Liver (tissue), 9 donors: ENCODE results near the gene SRSF8. TPM values are rescaled to one million over a fixed set of nuclear protein-coding genes. Genes with fewer than 3 reads are reported as not detected.
A peak's percentile ranks its signal among the peaks of the same experiment; 100 is the strongest.
"Not testable (repeated sequence)": the region's sequence is repeated elsewhere in the genome, so short reads cannot be mapped to it uniquely, and the experiment has no call there.

Experiments
- DNase-seq: peaks from one replicate; pipeline ENCODE4 v3.0.0-alpha.2; 2017; ENCODE audit warnings: low spot score
- H3K27ac ChIP-seq, 2 donors: one replicate each; pipeline ENCODE4 v1.7.0; 2013; ENCODE audit warnings: inconsistent platforms in 2 of 2, low read length in 2 of 2, control low read depth in 1 of 2, low read depth in 1 of 2, mild to moderate bottlenecking in 1 of 2
- H3K27me3 ChIP-seq, 4 donors: one replicate each; pipeline versions ENCODE4 v1.6.1 to v1.7.0; 2013; ENCODE audit warnings: low read length in 3 of 4, inconsistent platforms in 1 of 4, mild to moderate bottlenecking in 1 of 4, moderate library complexity in 1 of 4; ENCODE audit not compliant: control insufficient read depth in 4 of 4, insufficient read depth in 4 of 4
- H3K36me3 ChIP-seq, 4 donors: one replicate each; pipeline versions ENCODE4 v1.6.1 to v1.7.0; 2013; ENCODE audit warnings: low read length in 3 of 4, mild to moderate bottlenecking in 3 of 4, low read depth in 1 of 4, moderate library complexity in 1 of 4; ENCODE audit not compliant: control insufficient read depth in 4 of 4, insufficient read depth in 3 of 4
- H3K4me1 ChIP-seq, 4 donors: one replicate each; pipeline versions ENCODE4 v1.6.1 to v1.7.0; 2013; ENCODE audit warnings: low read length in 3 of 4, mild to moderate bottlenecking in 3 of 4, moderate library complexity in 1 of 4; ENCODE audit not compliant: control insufficient read depth in 4 of 4, insufficient read depth in 4 of 4
- H3K4me3 ChIP-seq, 3 donors: one replicate each; pipeline versions ENCODE4 v1.6.1 to v1.7.0; 2013; ENCODE audit warnings: low read length in 3 of 3, control low read depth in 1 of 3, low read depth in 1 of 3, mild to moderate bottlenecking in 1 of 3
- H3K9ac ChIP-seq, 2 donors: one replicate each; pipeline ENCODE4 v1.7.0; 2013; ENCODE audit warnings: low read length in 2 of 2, mild to moderate bottlenecking in 2 of 2, moderate library complexity in 2 of 2, control low read depth in 1 of 2, low read depth in 1 of 2
- H3K9me3 ChIP-seq, 4 donors: one replicate each; pipeline versions ENCODE4 v1.6.1 to v1.7.0; 2013; ENCODE audit warnings: low read length in 3 of 4; ENCODE audit not compliant: control insufficient read depth in 4 of 4
- FOXA1 ChIP-seq: IDR thresholded peaks from 2 replicates; pipeline ENCODE4 v1.6.1; 2016; ENCODE audit warnings: antibody characterized with exemption
- FOXA2 ChIP-seq: IDR thresholded peaks from 2 replicates; pipeline ENCODE4 v1.6.1; 2016; ENCODE audit warnings: antibody characterized with exemption
- GABPA ChIP-seq, 2 donors: IDR thresholded peaks in 1 of 2; conservative IDR thresholded peaks in 1 of 2; 2 replicates each; pipeline ENCODE4 v1.6.1; 2016; ENCODE audit warnings: antibody characterized with exemption in 2 of 2, mild to moderate bottlenecking in 1 of 2, moderate library complexity in 1 of 2
- HNF4G ChIP-seq: IDR thresholded peaks from 2 replicates; pipeline ENCODE4 v1.6.1; 2016; ENCODE audit warnings: antibody characterized with exemption
- JUND ChIP-seq, 2 donors: IDR thresholded peaks; 2 replicates each; pipeline ENCODE4 v1.6.1; 2016; ENCODE audit warnings: antibody characterized with exemption in 2 of 2
- RAD21 ChIP-seq, 2 donors: IDR thresholded peaks; 2 replicates each; pipeline ENCODE4 v1.6.1; 2016; ENCODE audit warnings: antibody characterized with exemption in 2 of 2, mild to moderate bottlenecking in 2 of 2
- RXRA ChIP-seq, 2 donors: IDR thresholded peaks; 2 replicates each; pipeline ENCODE4 v1.6.1; 2017 to 2018; ENCODE audit warnings: antibody characterized with exemption in 2 of 2, mild to moderate bottlenecking in 1 of 2
- TAF1 ChIP-seq: conservative IDR thresholded peaks from 2 replicates; pipeline ENCODE4 v1.6.1; 2016; ENCODE audit warnings: antibody characterized with exemption, mild to moderate bottlenecking
- YY1 ChIP-seq: IDR thresholded peaks from 2 replicates; pipeline ENCODE4 v1.6.1; 2016; ENCODE audit warnings: antibody characterized with exemption, mild to moderate bottlenecking
- WGBS: extraction: QIAGEN DNeasy Blood & Tissue Kit; methylation state at CpG from one replicate; pipeline ENCODE4 v1.1.7; 2013; 5-methylcytosine and 5-hydroxymethylcytosine counted together
- polyA plus RNA-seq, 2 donors: library from polyadenylated mRNA; stranded (reverse) in 1 of 2; unstranded in 1 of 2; fragments of 200-250 nt in 1 of 2; fragments of >200 nt in 1 of 2; fragmentation: Nextera tagmentation in 1 of 2; extraction: Ambion mirVana in 1 of 2; gene quantifications; one replicate each; pipeline versions ENCODE4 v1.2.1 to v1.2.3, GENCODE V29; 2013 to 2015
- total RNA-seq, 2 donors: library from RNA; depleted of rRNA; stranded (reverse); fragments of >200 nt; gene quantifications; one replicate each; pipeline ENCODE4 v1.2.3, GENCODE V29; 2014
- TF ChIP-seq, protein P1 (sequence below): fragments of 150-350 bp; IDR thresholded peaks from 2 replicates; pipeline ENCODE4 v1.5.1; 2017; ENCODE audit warnings: improper control_type of control experiment, low read depth, low read length; ENCODE audit not compliant: missing input control
- TF ChIP-seq, protein P2 (sequence below): IDR thresholded peaks from 2 replicates; pipeline ENCODE4 v1.6.1; 2016; ENCODE audit warnings: antibody characterized with exemption
- TF ChIP-seq, protein P3 (sequence below): IDR thresholded peaks from 2 replicates; pipeline ENCODE4 v1.6.1; 2016; ENCODE audit warnings: antibody characterized with exemption
- TF ChIP-seq, protein P4 (sequence below): IDR thresholded peaks from 2 replicates; pipeline ENCODE4 v1.6.1; 2016; ENCODE audit warnings: antibody characterized with exemption
- TF ChIP-seq, protein P5 (sequence below): IDR thresholded peaks from 2 replicates; pipeline ENCODE4 v1.6.1; 2016; ENCODE audit warnings: antibody characterized with exemption, mild to moderate bottlenecking
- donor health status: healthy.
- donor health status: healthy.
- donor health status: healthy.
- donor health status: healthy.
- donor health status: healthy.

The SRSF8 gene
- total and polyA plus RNA-seq, 4 donors, result 15.4 to 31.8 (median 17.8) TPM

DNA sequence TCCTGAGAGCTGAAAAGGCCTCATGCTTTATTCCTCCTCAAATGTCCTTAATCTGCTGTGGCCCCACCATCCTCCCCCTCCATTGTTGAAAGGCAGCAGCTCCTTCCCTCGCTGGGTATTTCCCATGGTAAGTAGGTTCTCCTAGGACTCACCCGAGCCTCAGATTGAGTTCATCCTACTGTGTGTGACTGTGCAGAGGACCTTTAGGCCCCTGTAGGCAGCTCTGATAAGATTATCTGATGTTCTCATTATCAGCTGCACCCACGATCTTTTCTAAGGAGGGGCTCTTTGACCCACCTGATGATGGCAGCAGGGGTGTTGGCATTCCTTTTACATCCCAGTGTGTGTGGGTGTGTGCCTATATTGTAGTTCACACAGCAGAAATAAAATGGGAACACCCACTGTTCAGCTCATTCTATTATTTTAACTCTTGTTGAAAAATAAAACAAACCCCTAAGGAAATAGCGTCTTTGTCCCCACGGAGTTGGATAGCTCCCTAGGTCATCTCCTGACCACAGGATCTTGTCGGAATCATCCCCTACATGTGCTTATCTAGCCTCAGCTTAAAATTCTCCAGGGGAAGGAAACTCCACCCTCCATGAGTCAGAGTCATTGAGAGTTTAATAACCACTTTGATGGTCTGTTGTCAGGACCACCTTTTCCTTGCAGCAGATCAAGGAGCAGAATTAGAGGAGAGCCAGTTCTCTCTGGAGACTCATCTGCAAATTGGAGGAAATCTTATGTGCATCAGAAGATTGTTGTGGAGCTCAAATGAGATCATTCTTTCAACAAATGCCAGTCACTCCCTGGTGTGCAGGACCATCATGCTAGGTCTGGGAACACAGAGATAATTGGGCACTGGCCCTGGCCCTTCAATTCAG is 42.2 kb downstream of the SRSF8 start:
- WGBS, result 67% methylated on average over 6 of the region's 6 CpGs
- peak overlapping the region in 1 of 2 donors; percentile 23 for H3K27ac ChIP-seq
- H3K9ac ChIP-seq, result no peak overlapping the region
- H3K27me3 ChIP-seq, result no peaks in the 10 kb centered on the region
- DNase-seq, result no peak
- TF ChIP-seq, protein P1, sequence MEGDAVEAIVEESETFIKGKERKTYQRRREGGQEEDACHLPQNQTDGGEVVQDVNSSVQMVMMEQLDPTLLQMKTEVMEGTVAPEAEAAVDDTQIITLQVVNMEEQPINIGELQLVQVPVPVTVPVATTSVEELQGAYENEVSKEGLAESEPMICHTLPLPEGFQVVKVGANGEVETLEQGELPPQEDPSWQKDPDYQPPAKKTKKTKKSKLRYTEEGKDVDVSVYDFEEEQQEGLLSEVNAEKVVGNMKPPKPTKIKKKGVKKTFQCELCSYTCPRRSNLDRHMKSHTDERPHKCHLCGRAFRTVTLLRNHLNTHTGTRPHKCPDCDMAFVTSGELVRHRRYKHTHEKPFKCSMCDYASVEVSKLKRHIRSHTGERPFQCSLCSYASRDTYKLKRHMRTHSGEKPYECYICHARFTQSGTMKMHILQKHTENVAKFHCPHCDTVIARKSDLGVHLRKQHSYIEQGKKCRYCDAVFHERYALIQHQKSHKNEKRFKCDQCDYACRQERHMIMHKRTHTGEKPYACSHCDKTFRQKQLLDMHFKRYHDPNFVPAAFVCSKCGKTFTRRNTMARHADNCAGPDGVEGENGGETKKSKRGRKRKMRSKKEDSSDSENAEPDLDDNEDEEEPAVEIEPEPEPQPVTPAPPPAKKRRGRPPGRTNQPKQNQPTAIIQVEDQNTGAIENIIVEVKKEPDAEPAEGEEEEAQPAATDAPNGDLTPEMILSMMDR, result no peak
- no peak for TF ChIP-seq HNF4G
- no peak for TF ChIP-seq YY1
- TF ChIP-seq, protein P2, sequence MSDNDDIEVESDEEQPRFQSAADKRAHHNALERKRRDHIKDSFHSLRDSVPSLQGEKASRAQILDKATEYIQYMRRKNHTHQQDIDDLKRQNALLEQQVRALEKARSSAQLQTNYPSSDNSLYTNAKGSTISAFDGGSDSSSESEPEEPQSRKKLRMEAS, result no peak
- TF ChIP-seq JUND (IDR thresholded peaks at IDR 0.05), result no peak
- no peaks in the 10 kb centered on the region for H3K4me1 ChIP-seq
- H3K36me3 ChIP-seq, result no peaks in the 10 kb centered on the region
- H3K9me3 ChIP-seq, result no peaks in the 10 kb centered on the region
- H3K4me3 ChIP-seq, result no peak overlapping the region

DNA sequence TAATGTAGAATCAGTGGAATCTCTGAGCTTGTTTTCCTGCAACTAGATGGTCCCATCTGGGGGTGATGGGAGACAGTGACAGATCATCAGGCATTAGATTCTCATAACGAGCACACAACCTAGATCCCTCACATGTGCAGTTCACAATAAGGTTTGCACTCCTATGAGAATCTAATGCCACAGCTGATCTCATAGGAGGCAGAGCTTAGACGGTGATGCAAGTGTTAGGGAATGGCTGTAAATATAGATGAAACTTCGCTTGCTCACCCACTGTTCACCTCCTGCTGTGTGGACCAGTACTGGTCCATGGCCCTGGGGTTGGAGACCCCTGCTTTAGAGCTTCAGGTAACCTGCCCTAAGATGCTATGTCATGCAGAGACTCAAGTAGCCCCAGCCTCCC is 44.8 kb downstream of the SRSF8 start:
- not testable (repeated sequence) for H3K4me3 ChIP-seq, H3K4me1 ChIP-seq, H3K27me3 ChIP-seq, H3K27ac ChIP-seq, H3K9ac ChIP-seq, DNase-seq, H3K36me3 ChIP-seq, H3K9me3 ChIP-seq
- 88% methylated on average over 3 of the region's 3 CpGs for WGBS

DNA sequence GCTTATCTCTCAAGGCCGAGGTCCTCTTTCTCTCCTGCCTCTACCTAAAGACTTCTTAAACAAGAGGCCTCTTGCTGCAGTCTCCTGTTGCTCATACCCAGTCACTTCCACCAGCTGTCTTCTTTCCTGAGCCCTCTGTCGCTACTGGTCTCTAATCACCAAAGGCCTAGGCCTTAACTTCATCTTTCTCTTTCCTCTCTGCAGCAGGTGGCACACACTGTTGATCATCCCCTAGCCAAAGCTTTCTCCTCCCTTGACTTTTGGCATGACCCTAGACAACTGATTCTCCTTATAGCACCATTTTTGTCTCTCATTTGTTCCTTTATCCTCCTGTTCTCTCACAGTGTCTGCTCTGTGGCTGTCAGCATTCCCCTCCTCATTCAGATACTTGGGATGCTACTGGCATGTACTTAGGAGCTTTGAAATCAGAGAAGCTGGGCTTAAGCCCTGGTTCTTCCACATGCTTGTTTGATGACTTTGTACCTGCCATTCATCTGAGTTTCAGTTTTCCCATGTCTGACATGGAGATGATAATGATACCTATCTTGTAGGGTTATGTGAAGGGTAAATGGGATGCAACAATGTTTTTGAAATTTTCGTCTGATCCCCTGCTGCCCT is 45.3 kb downstream of the SRSF8 start:
- H3K36me3 ChIP-seq, result no peaks in the 10 kb centered on the region
- H3K9me3 ChIP-seq, result no peaks in the 10 kb centered on the region
- H3K27me3 ChIP-seq, result no peaks in the 10 kb centered on the region
- H3K9ac ChIP-seq, result no peak overlapping the region
- WGBS, result 94% methylated on average over 3 of the region's 3 CpGs
- DNase-seq, result no peak
- no peak overlapping the region for H3K27ac ChIP-seq
- no peaks in the 10 kb centered on the region for H3K4me1 ChIP-seq
- H3K4me3 ChIP-seq, result no peak overlapping the region
- TF ChIP-seq, protein P2, result no peak
- no peak for TF ChIP-seq RAD21 (IDR thresholded peaks at IDR 0.05)
- TF ChIP-seq, protein P3, sequence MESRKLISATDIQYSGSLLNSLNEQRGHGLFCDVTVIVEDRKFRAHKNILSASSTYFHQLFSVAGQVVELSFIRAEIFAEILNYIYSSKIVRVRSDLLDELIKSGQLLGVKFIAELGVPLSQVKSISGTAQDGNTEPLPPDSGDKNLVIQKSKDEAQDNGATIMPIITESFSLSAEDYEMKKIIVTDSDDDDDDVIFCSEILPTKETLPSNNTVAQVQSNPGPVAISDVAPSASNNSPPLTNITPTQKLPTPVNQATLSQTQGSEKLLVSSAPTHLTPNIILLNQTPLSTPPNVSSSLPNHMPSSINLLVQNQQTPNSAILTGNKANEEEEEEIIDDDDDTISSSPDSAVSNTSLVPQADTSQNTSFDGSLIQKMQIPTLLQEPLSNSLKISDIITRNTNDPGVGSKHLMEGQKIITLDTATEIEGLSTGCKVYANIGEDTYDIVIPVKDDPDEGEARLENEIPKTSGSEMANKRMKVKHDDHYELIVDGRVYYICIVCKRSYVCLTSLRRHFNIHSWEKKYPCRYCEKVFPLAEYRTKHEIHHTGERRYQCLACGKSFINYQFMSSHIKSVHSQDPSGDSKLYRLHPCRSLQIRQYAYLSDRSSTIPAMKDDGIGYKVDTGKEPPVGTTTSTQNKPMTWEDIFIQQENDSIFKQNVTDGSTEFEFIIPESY, result no peak
- TF ChIP-seq, protein P1, result no peak
- TF ChIP-seq HNF4G, result no peak
- TF ChIP-seq RXRA (IDR thresholded peaks at IDR 0.05), result no peak
- no peak for TF ChIP-seq FOXA2
- TF ChIP-seq, protein P4, sequence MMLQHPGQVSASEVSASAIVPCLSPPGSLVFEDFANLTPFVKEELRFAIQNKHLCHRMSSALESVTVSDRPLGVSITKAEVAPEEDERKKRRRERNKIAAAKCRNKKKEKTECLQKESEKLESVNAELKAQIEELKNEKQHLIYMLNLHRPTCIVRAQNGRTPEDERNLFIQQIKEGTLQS, result no peak
- TF ChIP-seq JUND (IDR thresholded peaks at IDR 0.05), result no peak
- TF ChIP-seq FOXA1, result no peak
- TF ChIP-seq YY1, result no peak
- no peak for TF ChIP-seq TAF1
- TF ChIP-seq, protein P5, sequence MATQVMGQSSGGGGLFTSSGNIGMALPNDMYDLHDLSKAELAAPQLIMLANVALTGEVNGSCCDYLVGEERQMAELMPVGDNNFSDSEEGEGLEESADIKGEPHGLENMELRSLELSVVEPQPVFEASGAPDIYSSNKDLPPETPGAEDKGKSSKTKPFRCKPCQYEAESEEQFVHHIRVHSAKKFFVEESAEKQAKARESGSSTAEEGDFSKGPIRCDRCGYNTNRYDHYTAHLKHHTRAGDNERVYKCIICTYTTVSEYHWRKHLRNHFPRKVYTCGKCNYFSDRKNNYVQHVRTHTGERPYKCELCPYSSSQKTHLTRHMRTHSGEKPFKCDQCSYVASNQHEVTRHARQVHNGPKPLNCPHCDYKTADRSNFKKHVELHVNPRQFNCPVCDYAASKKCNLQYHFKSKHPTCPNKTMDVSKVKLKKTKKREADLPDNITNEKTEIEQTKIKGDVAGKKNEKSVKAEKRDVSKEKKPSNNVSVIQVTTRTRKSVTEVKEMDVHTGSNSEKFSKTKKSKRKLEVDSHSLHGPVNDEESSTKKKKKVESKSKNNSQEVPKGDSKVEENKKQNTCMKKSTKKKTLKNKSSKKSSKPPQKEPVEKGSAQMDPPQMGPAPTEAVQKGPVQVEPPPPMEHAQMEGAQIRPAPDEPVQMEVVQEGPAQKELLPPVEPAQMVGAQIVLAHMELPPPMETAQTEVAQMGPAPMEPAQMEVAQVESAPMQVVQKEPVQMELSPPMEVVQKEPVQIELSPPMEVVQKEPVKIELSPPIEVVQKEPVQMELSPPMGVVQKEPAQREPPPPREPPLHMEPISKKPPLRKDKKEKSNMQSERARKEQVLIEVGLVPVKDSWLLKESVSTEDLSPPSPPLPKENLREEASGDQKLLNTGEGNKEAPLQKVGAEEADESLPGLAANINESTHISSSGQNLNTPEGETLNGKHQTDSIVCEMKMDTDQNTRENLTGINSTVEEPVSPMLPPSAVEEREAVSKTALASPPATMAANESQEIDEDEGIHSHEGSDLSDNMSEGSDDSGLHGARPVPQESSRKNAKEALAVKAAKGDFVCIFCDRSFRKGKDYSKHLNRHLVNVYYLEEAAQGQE, result no peak
- no peak for TF ChIP-seq GABPA (IDR thresholded peaks at IDR 0.05 in 1 of 2, conservative IDR thresholded peaks at IDR 0.05 in 1 of 2)
